GM18499 (cell line): Measurements from ENCODE around the gene SNCAIP.

Experiments used
- ATAC-seq: cut with Tn5 transposase; IDR thresholded peaks from one replicate; pipeline ENCODE4 v1.9.1; 2021; ENCODE audit warnings: moderate number of reproducible peaks; ENCODE audit not compliant: insufficient read depth, unreplicated experiment

The SNCAIP gene

DNA sequence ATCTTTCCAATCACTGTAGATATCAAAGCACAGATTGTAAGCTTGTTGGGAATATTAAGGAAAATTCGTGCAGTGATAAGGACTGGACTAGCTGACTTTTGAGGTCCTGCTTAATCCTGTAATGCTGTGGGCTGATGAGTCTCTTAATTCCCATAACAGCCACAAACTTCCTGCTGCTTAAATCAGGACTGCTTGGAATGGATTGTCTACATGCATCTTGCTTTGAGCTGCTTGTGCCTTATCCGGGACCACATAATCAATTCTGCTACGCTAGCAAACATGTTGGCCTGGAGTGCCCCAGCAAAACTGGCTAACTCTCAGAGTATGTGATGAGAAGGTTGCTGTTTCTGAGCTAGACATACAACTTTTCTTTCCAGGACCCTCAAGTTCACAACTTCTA lies 79.6 kb downstream of the SNCAIP start:
- no peak for ATAC-seq

GRCh38 chr5:122392224-122392623 lies 80.2 kb downstream of the SNCAIP start:
- ATAC-seq, result no peak

DNA sequence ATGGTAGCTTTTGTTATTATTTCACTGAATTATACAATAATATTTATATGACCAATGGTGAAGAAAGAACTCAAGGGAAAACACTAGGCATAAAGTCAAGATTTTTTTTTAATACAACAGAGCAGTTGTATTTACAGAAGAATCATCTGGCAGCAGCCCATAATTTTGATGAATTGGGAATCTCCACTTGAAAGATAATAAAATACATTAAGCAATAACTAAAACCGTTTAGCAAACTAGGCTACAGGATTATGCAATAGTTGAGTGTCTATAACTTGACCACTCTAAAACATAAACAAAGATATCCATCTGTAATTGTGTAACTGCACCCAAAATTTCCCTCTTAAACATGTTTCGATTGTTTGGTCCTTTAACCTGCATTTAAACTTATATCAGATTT lies 80.8 kb downstream of the SNCAIP start:
- ATAC-seq, result no peak

- no peak for ATAC-seq
Observed at GRCh38 chr5:122394284-122394930, 82.4 kb downstream of the SNCAIP start.

DNA sequence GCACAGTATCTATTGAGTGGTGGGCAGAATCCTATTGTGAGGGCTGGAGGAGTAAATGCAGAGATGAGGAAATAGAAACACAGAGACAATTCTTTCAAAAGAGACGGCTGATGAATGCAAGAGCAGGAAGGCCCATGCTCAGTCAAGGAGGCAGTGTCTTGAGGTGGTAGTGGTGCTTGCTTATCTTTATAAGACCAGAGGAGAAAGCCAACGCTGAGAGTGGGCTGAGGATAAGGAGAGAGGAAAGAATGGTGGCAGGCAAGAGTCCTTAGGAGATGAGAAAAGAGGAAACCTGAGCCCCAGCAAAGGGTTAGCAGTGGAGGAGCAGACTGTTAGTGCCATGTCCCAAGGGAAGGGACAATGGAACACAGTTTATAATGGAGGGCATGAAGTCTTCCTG lies 86.0 kb downstream of the SNCAIP start:
- ATAC-seq, result no peak

GRCh38 chr5:122400341-122400740 lies 88.3 kb downstream of the SNCAIP start:
- no peak for ATAC-seq

- no peak for ATAC-seq
Observed at GRCh38 chr5:122400938-122401337, 88.9 kb downstream of the SNCAIP start.

DNA sequence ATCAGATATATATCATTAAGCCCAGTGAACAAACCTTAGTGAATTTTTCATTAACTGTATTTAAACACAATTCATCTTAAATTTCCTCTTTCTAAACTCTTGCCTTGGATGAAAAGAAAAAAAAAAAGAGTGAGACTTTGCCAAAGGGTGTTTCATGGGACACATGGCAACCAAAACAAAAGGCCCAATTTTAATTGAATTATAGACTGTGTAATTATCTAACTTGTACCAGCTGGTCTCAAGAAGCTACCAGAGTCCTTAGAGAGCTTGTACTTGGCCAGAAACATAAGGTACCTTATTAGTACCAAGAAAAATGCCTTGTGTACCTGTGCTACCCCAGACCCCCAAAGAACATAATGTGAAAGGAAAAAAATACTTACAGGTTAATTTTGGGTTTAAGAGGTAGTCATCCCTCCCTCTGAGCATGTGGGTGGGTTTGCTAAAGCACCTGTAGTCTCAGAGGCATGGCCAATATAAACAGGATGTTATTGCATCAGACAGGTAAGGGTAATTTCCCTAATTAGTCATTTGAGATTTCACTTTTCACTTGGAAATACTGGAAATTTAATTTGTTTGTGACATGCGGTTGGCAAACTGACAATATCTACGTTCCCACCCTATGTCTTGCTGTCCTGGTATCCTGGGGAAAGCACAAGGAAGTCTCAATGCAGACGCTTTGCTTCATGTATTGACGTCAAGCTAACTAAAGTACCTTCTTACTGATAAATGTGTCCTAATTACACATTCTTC lies 90.1 kb downstream of the SNCAIP start:
- ATAC-seq, result no peak

- no peak for ATAC-seq
Observed at GRCh38 chr5:122402955-122403685, 91.1 kb downstream of the SNCAIP start.

- no peak for ATAC-seq
Observed at GRCh38 chr5:122404018-122404417, 92.0 kb downstream of the SNCAIP start.

GRCh38 chr5:122404653-122405362 lies 92.8 kb downstream of the SNCAIP start:
- ATAC-seq, result no peak

DNA sequence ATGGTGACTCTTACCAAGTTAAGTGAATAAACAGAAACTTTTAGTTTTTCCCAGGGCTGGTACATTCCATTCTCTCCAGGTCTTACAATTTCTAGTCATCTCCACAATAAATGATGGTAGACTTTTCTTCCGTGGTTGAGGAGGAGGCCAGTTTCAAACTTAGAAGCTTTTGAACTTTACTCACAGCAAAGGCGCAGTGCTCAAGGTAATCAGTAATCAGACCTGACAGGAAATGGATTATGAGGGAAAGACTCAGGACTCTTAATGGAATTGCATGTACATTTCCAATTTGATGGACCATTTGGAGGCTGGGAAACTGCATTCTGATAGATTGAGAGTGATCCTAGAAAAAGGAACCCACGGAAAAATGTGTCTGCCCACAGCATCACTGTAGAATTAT lies 93.7 kb downstream of the SNCAIP start:
- no peak for ATAC-seq

GRCh38 chr5:122406181-122406580 lies 94.1 kb downstream of the SNCAIP start:
- no peak for ATAC-seq

DNA sequence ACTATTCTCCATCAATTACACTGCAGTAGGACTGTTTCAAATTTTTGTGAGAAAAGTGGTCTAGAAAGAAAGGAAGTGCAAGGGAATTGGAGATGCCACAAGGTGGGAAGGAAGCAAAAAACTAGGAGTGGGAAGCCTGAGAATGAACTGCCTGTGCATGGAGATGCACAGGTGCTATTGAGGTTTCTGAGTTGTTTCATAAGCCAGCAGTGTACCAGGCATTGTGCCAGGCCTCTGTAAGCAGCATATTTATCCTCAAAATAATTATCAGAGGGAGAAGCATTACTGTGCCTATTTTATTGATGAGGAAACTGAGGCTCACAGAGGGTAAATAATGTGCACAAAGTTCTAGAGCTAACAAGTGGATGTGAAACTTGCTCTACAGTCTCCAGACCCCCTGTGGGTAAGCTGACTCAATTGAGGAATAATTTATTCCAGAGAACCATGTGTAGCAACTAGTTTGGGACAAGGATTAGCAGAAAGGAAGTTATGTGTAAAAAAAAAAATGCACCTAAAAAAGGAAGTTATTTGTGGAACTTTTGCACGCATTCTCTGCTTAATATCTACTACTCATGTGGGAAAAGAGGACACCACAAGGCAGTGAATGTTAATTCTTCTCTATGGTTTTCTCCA lies 96.7 kb downstream of the SNCAIP start:
- ATAC-seq, result no peak

GRCh38 chr5:122412966-122413365 lies 100.9 kb downstream of the SNCAIP start:
- ATAC-seq, result no peak

DNA sequence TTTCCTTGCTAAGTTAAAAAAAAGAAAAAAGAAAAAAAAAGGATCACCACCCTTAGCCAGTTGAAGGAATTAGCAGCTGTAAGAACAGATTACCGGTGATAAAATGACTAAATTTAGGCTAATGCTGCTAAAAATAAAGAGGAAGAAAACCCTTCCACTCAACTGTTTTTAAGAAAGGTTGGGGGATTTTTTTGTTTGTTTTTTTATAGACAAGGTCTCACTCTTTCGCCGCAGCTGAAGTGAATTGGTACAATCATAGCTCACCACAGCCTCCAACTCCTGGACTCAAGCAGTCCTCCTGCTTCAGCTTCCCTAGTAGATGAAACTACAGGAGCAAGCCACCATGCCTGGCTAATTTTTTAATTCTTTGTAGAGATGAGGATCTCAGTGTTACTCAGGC lies 101.7 kb downstream of the SNCAIP start:
- no peak for ATAC-seq

- peak; percentile 78 for ATAC-seq
Observed at GRCh38 chr5:122415030-122415800, 103.2 kb downstream of the SNCAIP start.

DNA sequence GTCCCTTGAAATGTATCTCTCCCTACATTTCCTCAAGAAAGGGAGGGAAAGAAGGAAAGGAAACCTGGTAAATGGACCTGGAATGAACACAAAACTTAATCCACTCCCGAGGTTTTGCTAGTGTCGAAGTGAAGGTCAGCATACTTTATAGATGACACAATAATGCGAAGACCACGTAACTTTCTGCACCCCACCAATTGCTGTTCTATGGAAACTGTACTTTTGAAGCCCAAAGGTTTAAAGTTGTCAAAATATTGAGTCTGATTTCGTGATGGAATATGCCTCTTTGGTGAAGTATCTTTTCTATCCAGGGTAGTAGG lies 103.7 kb downstream of the SNCAIP start:
- no peak for ATAC-seq

GRCh38 chr5:122419142-122419894 lies 107.3 kb downstream of the SNCAIP start:
- no peak for ATAC-seq
